Astrocyte of the spinal cord (primary cell): ENCODE measurements around the gene CTSS.

ENCODE experiments used
- DNase-seq: peaks from one replicate; pipeline ENCODE4 v3.0.0; 2011; ENCODE audit warnings: low read depth, low spot score
- H3K4me3 ChIP-seq: 2 replicates; pipeline ENCODE4 v1.5.1; 2011; ENCODE audit warnings: low read depth, mild to moderate bottlenecking, low read length, moderate library complexity
- CTCF ChIP-seq: IDR thresholded peaks from 2 replicates; pipeline ENCODE4 v1.5.1; 2012; ENCODE audit warnings: low read depth, mild to moderate bottlenecking, low read length, inconsistent platforms
- in situ Hi-C: cut with HindIII; loops from 2 replicates; pipeline ENCODE4 v1.10.0; 2017; ENCODE audit warnings: low sequenced_read_pairs

The CTSS gene

GRCh38 chr1:150708595-150708994 is 57.0 kb downstream of the CTSS start:
- H3K4me3 ChIP-seq, result no peak overlapping the region
- TF ChIP-seq CTCF, result no peak
- in situ Hi-C loops, result no loop called here
- no peak for DNase-seq

- H3K4me3 ChIP-seq, result no peak overlapping the region
- in situ Hi-C loops, result no loop called here
Observed at GRCh38 chr1:150706091-150706490, 59.5 kb downstream of the CTSS start.

GRCh38 chr1:150703427-150703826 is 62.2 kb downstream of the CTSS start:
- no peak for DNase-seq
- in situ Hi-C loops, result no loop called here
- H3K4me3 ChIP-seq, result no peak overlapping the region
- TF ChIP-seq CTCF, result no peak

More at GRCh38 chr1:150706091-150706490, 59.5 kb downstream of the CTSS start:
- TF ChIP-seq CTCF, result no peak
- DNase-seq, result no peak

- DNase-seq, result peak; percentile 99
- H3K4me3 ChIP-seq, result peak within 1 kb of the TSS; percentile 85
- in situ Hi-C loops, result no loop called here
- TF ChIP-seq CTCF, result peak; percentile 10
Observed at GRCh38 chr1:150696995-150697927, 68.3 kb downstream of the CTSS start, which contains the start of gene GOLPH3L. GOLPH3L (minus strand) TSS chr1:150697154; CDS start chr1:150694838, 2,316 bp downstream.

- in situ Hi-C loops, result no loop called here
- no peak for TF ChIP-seq CTCF
- peak overlapping the region; percentile 85 for H3K4me3 ChIP-seq
- no peak for DNase-seq
Observed at GRCh38 chr1:150696590-150696989, 69.0 kb downstream of the CTSS start.

GRCh38 chr1:150696162-150696561 is 69.4 kb downstream of the CTSS start:
- no peak for TF ChIP-seq CTCF
- in situ Hi-C loops, result no loop called here
- DNase-seq, result no peak
- H3K4me3 ChIP-seq, result peak overlapping the region; percentile 85
